WTC11 (cell line): Measurements from ENCODE around the gene SHC2. TPM values are rescaled to one million over a fixed set of nuclear protein-coding genes. Genes with fewer than 3 reads are reported as not detected.

ENCODE experiments used
- ATAC-seq: fragments of 200-7000 bp; cut with Tn5 transposase; 2 replicates; pipeline ENCODE4 v1.10.0; 2021; ENCODE audit warnings: mild to moderate bottlenecking, moderate library complexity
- CTCF ChIA-PET: fragments of 300-600 bp; sonication (Branson Sonifier 250); formaldehyde crosslinking; loops from one replicate; lab custom pipeline; 2021; ENCODE audit warnings: antibody characterized with exemption; lab: Charles Lee
- POLR2A ChIA-PET: fragments of 350-600 bp; sonication (Branson Sonifier 250); formaldehyde crosslinking; loops from one replicate; lab custom pipeline; 2021; ENCODE audit warnings: antibody characterized with exemption; lab: Charles Lee
- DNase-seq: peaks from one replicate; pipeline ENCODE4 v3.0.0; 2021; ENCODE audit warnings: low spot score
- H3K27ac Mint-ChIP-seq: 2 replicates; pipeline ENCODE4 v1.8.0; 2021; ENCODE audit warnings: mixed read lengths
- H3K27me3 Mint-ChIP-seq: 2 replicates; pipeline ENCODE4 v1.8.0; 2021; ENCODE audit warnings: low read depth, mild to moderate bottlenecking, moderate library complexity, mixed read lengths
- H3K36me3 Mint-ChIP-seq: 2 replicates; pipeline ENCODE4 v1.8.0; 2021; ENCODE audit warnings: mixed read lengths
- H3K4me1 Mint-ChIP-seq: 2 replicates; pipeline ENCODE4 v1.8.0; 2022; ENCODE audit warnings: mixed read lengths
- H3K4me3 Mint-ChIP-seq: 2 replicates; pipeline ENCODE4 v1.8.0; 2021; ENCODE audit warnings: mild to moderate bottlenecking, moderate library complexity, mixed read lengths
- H3K9me3 Mint-ChIP-seq: 2 replicates; pipeline ENCODE4 v1.8.0; 2021; ENCODE audit warnings: mixed read lengths
- ARID4B ChIP-seq: sonication (generic); formaldehyde crosslinking; IDR thresholded peaks from 2 replicates; pipeline ENCODE4 v1.8.0; 2023; ENCODE audit warnings: missing genetic modification reagents, mild to moderate bottlenecking, borderline replicate concordance
- CDX4 ChIP-seq: fragments of 250-450 bp; sonication (Bioruptor Pico); IDR thresholded peaks from 2 replicates; pipeline ENCODE4 v1.9.0; 2021; ENCODE audit warnings: moderate library complexity, mild to moderate bottlenecking, inconsistent platforms, borderline replicate concordance
- E2F5 ChIP-seq: sonication (generic); formaldehyde crosslinking; IDR thresholded peaks from 2 replicates; pipeline ENCODE4 v1.8.1; 2022; ENCODE audit warnings: mild to moderate bottlenecking, moderate library complexity, missing genetic modification reagents
- FOXK1 ChIP-seq: sonication (generic); formaldehyde crosslinking; IDR thresholded peaks from 2 replicates; pipeline ENCODE4 v1.8.0; 2022; ENCODE audit warnings: mild to moderate bottlenecking, moderate library complexity, missing genetic modification reagents
- IRF2 ChIP-seq: sonication (generic); formaldehyde crosslinking; IDR thresholded peaks from 2 replicates; pipeline ENCODE4 v1.8.0; 2022; ENCODE audit warnings: low read depth, missing genetic modification reagents, borderline replicate concordance
- JUN ChIP-seq: sonication (generic); formaldehyde crosslinking; IDR thresholded peaks from 2 replicates; pipeline ENCODE4 v1.8.0; 2023; ENCODE audit warnings: mild to moderate bottlenecking, missing genetic modification reagents
- MLX ChIP-seq: sonication (generic); formaldehyde crosslinking; IDR thresholded peaks from 2 replicates; pipeline ENCODE4 v1.8.1; 2023; ENCODE audit warnings: mild to moderate bottlenecking, missing genetic modification reagents, moderate library complexity
- MYBL2 ChIP-seq: sonication (generic); formaldehyde crosslinking; IDR thresholded peaks from 2 replicates; pipeline ENCODE4 v1.8.1; 2023; ENCODE audit warnings: mild to moderate bottlenecking, moderate library complexity, missing genetic modification reagents
- NFE2L1 ChIP-seq: sonication (generic); formaldehyde crosslinking; IDR thresholded peaks from 2 replicates; pipeline ENCODE4 v1.8.1; 2023; ENCODE audit warnings: missing genetic modification reagents
- PRRX2 ChIP-seq: fragments of 250-450 bp; sonication (Bioruptor Pico); IDR thresholded peaks from 2 replicates; pipeline ENCODE4 v1.8.0; 2021; ENCODE audit warnings: mild to moderate bottlenecking
- RORB ChIP-seq: fragments of 250-450 bp; sonication (Bioruptor Pico); IDR thresholded peaks from 2 replicates; pipeline ENCODE4 v1.9.0; 2021; ENCODE audit warnings: mild to moderate bottlenecking
- SMAD3 ChIP-seq: sonication (generic); formaldehyde crosslinking; IDR thresholded peaks from 2 replicates; pipeline ENCODE4 v1.8.0; 2022; ENCODE audit warnings: missing genetic modification reagents, mild to moderate bottlenecking, borderline replicate concordance
- SP1 ChIP-seq: sonication (generic); formaldehyde crosslinking; conservative IDR thresholded peaks from 2 replicates; pipeline ENCODE4 v1.8.1; 2022; ENCODE audit warnings: missing genetic modification reagents
- TCF7 ChIP-seq: sonication (generic); formaldehyde crosslinking; IDR thresholded peaks from 2 replicates; pipeline ENCODE4 v1.8.0; 2022; ENCODE audit warnings: mild to moderate bottlenecking, low read depth, missing genetic modification reagents, moderate library complexity
- USF2 ChIP-seq: sonication (generic); formaldehyde crosslinking; IDR thresholded peaks from 2 replicates; pipeline ENCODE4 v1.8.1; 2023; ENCODE audit warnings: mild to moderate bottlenecking, missing genetic modification reagents, moderate library complexity
- ZNF263 ChIP-seq: sonication (generic); formaldehyde crosslinking; IDR thresholded peaks from 2 replicates; pipeline ENCODE4 v1.8.1; 2022; ENCODE audit warnings: low read depth, mild to moderate bottlenecking, moderate library complexity, missing genetic modification reagents
- ZNF423 ChIP-seq: fragments of 250-450 bp; sonication (Bioruptor Pico); IDR thresholded peaks from 2 replicates; pipeline ENCODE4 v2.1.2; 2022; ENCODE audit warnings: mild to moderate bottlenecking, moderate library complexity
- total RNA-seq: library from RNA; stranded (reverse); gene quantifications from 3 replicates; pipeline ENCODE4 v1.2.3, GENCODE V29; 2021

SHC2 gene
- total RNA-seq, 1 experiment from 2014 or later, result 8.4 TPM

- Mint-ChIP-seq H3K27me3 (peaks cover 11% of the 10 kb centered on the region), H3K36me3 (no peaks in the 10 kb centered on the region), H3K27ac (peak within 1 kb of the TSS; percentile 30; the same call in 1 of the 2 replicates), H3K4me1 (peaks cover 10% of the 10 kb centered on the region), H3K4me3 (peak within 1 kb of the TSS; percentile 81), H3K9me3 (no peaks in the 10 kb centered on the region)
- ChIA-PET POLR2A (interaction anchor here (0.6 to 1.3 kb wide), 3 partner anchors 11 to 52 kb away, joined by 3 read pairs; no protein-coding TSS in a partner anchor), CTCF (interaction anchor here (0.6 to 2.8 kb wide), 5 partner anchors 25 to 102 kb away, joined by 3 to 15 read pairs (median 6); partner anchors contain the start of gene MADCAM1)
- no peak for DNase-seq
- no peak for TF ChIP-seq FOXK1 (CRISPR knock-in tag)
- TF ChIP-seq SP1 (CRISPR knock-in tag), result peak; percentile 47; the same call in 1 of the 2 replicates
- TF ChIP-seq USF2, result no peak
- no peak for TF ChIP-seq TCF7
- TF ChIP-seq CDX4 (CRISPR knock-in tag), result no peak
- TF ChIP-seq IRF2 (CRISPR knock-in tag), result no peak
- TF ChIP-seq E2F5 (CRISPR knock-in tag), result peak; percentile 61; the same call in 1 of the 2 replicates
- TF ChIP-seq RORB (CRISPR knock-in tag), result no peak
- peak; percentile 6; the same call in 1 of the 2 replicates for ATAC-seq
These were observed 51.8 kb downstream of the SHC2 start, which contains the start of gene C2CD4C for GRCh38 chr19:408902-409515. Gene C2CD4C (minus strand): TSS chr19:409147. CDS start chr19:408361, 786 bp downstream.

GRCh38 chr19:408441-408901 lies 52.4 kb downstream of the SHC2 start:
- peaks cover 10% of the 10 kb centered on the region for H3K4me1 Mint-ChIP-seq
- peak overlapping the region; percentile 48 for H3K4me3 Mint-ChIP-seq
- TF ChIP-seq MLX, result no peak
- TF ChIP-seq ZNF423, result peak; percentile 53
- H3K36me3 Mint-ChIP-seq, result no peaks in the 10 kb centered on the region
- no peak overlapping the region for H3K27ac Mint-ChIP-seq
- DNase-seq (no peak), ATAC-seq (no peak)
- POLR2A ChIA-PET, result interaction anchor here (1.3 kb wide), 1 partner anchor 30 kb away, joined by 3 read pairs; no protein-coding TSS in a partner anchor
- CTCF ChIA-PET, result interaction anchor here (2.7 to 2.8 kb wide), 2 partner anchors 71 to 102 kb away, joined by 15 read pairs; no protein-coding TSS in a partner anchor
- H3K27me3 Mint-ChIP-seq, result peaks cover 11% of the 10 kb centered on the region
- H3K9me3 Mint-ChIP-seq, result no peaks in the 10 kb centered on the region

- peaks cover 10% of the 10 kb centered on the region for H3K4me1 Mint-ChIP-seq
- no peaks in the 10 kb centered on the region for H3K9me3 Mint-ChIP-seq
- ATAC-seq (no peak), DNase-seq (no peak)
- peak overlapping the region; percentile 25 for H3K4me3 Mint-ChIP-seq
- no peak overlapping the region for H3K27ac Mint-ChIP-seq
- ChIA-PET POLR2A (interaction anchor here (1.3 kb wide), 1 partner anchor 31 kb away, joined by 3 read pairs; no protein-coding TSS in a partner anchor), CTCF (interaction anchor here (1.0 to 2.8 kb wide), 4 partner anchors 72 to 103 kb away, joined by 3 to 15 read pairs (median 10); no protein-coding TSS in a partner anchor)
- H3K36me3 Mint-ChIP-seq, result no peaks in the 10 kb centered on the region
- TF ChIP-seq USF2, result peak; percentile 47
- no peak for TF ChIP-seq NFE2L1 (CRISPR knock-in tag)
- no peak for TF ChIP-seq PRRX2 (CRISPR knock-in tag)
- no peak for TF ChIP-seq IRF2 (CRISPR knock-in tag)
- TF ChIP-seq MYBL2 (CRISPR knock-in tag), result no peak
- no peak for TF ChIP-seq ARID4B (CRISPR knock-in tag)
- no peak for TF ChIP-seq ZNF263 (CRISPR knock-in tag)
- no peak for TF ChIP-seq JUN (CRISPR knock-in tag)
- TF ChIP-seq SMAD3 (CRISPR knock-in tag), result no peak
- H3K27me3 Mint-ChIP-seq, result peaks cover 11% of the 10 kb centered on the region
These were observed 53.1 kb downstream of the SHC2 start for GRCh38 chr19:407511-408440.
